HG03025 (cell line): ENCODE results near the gene PDK2.

Experiments
- ATAC-seq: cut with Tn5 transposase; IDR thresholded peaks from one replicate; pipeline ENCODE4 v1.9.1; 2021; ENCODE audit warnings: mild to moderate bottlenecking, moderate library complexity; ENCODE audit not compliant: unreplicated experiment, low FRiP score

The PDK2 gene

GRCh38 chr17:50113624-50114320 is 18.6 kb downstream of the PDK2 start:
- ATAC-seq = no peak

DNA sequence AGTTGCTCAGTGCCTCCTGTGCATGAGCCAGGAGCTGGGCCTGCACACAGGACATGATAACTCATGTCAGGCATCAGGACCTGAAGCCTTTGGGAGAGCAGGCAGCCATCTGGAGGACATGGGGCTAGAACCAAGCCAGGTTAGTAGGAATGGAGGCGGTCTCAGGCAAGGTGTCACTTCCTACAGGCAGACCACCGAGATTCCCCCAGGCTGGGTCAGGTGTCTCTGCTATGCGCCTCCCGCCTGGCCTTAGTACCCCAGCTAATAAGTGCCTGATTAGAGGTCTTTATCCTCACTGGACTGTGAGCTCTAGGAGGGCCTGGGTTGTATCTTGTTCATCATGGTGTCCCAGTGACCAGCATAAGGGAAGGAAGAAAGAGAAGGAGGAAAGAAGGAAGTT is 19.2 kb downstream of the PDK2 start:
- no peak for ATAC-seq

DNA sequence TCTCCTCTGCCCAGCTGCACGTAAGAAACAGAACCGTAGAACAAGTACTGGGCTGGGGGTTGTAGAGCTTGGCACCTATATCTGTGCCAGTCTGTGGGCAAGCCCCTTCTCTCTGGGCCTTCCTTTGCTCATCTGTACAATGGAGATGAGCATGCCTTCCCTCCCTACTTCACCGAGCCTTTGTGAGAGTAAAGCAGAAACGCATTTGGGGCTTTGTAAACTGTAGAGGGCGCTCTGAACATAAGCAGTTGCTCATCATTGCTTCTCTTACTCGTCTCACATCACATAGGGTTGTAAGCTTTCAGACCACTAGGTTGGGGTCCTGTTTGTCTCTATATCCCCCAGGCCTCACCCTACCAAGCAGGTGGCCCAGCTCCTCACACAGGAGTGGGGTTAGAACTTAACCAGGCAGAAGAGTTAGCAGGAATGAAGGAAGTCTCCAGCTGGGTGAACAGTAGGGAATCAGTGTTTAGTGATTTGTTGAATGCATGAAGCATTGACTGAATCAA is 19.8 kb downstream of the PDK2 start:
- no peak for ATAC-seq

- no peak for ATAC-seq
These were observed 20.6 kb downstream of the PDK2 start for GRCh38 chr17:50115756-50116155.

- ATAC-seq = no peak
These were observed 22.3 kb downstream of the PDK2 start for GRCh38 chr17:50117202-50118051.

DNA sequence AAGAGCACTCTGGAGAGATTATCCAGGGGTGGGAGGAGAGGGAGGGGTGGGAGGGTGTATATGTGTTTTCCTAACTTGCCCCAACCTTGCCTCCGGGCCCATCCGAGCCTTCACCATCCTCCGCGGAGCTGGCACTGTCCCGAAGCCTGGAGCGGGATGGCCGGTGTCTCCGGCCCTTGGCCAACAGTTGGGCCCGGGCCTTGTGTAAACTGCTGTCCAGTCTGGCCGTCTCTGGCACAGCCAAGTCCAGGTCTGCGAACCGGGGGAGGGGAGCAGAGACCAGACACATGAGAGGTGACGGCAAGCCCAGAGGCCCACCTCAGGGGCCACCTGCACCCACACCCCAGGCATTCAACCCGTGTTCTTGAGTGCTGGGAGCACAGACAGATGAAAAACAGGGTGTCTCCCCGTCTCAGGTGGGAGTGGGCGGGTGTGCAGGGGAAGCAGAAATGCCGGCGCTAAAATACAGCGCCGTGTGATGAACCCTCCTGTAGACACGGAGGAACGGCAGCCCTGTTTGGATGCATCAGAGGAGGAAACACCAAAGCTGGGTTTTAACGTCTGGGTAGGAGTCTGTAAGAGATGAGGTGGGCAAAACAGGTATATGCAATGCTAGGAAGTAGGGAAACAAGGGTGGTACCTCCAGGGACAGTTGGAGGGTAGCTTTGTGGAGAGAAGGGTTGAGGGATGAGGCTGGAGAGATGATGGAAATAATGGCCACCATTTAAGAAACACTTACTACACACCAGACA is 23.1 kb downstream of the PDK2 start:
- ATAC-seq = no peak

GRCh38 chr17:50118828-50119218 is 23.7 kb downstream of the PDK2 start:
- no peak for ATAC-seq

DNA sequence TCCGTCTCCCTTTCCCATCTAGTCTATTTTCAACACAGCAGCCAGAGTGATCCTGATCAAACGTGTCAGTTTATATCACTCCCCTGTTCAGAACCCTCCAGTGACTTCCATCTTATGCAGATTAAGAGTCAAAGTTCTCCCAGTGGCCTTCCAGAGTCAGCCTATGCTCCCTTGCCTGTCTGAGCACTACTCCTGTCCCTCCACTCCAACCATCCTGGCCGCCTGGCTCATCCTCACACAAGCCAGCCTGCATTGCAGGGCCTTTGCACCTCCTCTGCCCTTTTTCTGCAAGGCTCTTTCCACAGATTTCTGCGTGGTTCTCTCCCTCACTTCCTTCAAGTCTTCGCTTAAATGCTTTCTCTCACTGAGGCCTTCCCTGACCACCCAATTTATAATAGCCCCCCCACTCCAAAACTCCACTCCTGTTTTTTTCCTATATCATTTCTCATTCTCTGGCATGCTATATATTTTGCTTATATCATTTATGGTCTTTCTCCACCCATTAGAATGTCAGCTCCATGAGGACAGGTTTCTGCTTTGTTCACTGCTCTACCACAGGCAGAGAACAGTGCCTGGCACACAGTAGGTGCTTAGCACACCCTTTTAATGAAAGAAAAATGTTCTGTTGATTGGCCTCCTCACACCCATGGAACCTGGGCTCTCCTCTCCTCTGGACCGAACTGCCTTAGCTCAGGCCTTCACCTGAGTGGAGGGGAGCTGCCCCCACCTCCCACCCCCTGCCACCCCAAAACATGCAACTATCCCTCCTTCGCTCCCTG is 25.5 kb downstream of the PDK2 start:
- ATAC-seq = no peak

- no peak for ATAC-seq
These were observed 27.8 kb downstream of the PDK2 start for GRCh38 chr17:50122945-50123344.

GRCh38 chr17:50123649-50124349 is 28.6 kb downstream of the PDK2 start:
- ATAC-seq = no peak

DNA sequence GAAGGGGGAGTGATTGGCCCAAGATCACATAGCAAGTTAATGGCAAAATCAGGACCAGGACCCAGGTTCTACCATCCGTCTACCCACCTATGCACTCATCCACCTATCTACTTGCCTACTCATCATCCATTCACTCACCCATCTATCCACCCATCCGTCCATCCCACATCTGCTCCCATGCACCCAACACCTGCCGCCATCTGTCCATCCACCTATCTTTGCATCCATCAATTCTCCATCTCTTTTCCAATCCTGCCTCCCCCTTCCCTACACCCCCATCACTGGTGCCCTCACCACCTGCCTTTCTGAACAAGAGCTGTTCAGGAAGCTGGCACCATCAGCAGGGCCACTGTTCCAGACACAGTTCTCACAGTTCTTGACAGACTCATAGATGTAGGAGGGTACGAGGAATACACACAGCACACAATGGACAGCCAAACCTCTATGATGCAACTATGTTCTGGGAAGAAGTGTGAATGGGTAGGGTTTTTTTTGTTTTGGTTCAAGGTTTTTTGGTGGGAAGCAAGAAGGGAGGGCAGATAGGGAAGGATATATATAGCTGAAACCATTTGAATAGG is 30.4 kb downstream of the PDK2 start:
- ATAC-seq = no peak

- no peak for ATAC-seq
These were observed 32.7 kb downstream of the PDK2 start for GRCh38 chr17:50127697-50128361.

DNA sequence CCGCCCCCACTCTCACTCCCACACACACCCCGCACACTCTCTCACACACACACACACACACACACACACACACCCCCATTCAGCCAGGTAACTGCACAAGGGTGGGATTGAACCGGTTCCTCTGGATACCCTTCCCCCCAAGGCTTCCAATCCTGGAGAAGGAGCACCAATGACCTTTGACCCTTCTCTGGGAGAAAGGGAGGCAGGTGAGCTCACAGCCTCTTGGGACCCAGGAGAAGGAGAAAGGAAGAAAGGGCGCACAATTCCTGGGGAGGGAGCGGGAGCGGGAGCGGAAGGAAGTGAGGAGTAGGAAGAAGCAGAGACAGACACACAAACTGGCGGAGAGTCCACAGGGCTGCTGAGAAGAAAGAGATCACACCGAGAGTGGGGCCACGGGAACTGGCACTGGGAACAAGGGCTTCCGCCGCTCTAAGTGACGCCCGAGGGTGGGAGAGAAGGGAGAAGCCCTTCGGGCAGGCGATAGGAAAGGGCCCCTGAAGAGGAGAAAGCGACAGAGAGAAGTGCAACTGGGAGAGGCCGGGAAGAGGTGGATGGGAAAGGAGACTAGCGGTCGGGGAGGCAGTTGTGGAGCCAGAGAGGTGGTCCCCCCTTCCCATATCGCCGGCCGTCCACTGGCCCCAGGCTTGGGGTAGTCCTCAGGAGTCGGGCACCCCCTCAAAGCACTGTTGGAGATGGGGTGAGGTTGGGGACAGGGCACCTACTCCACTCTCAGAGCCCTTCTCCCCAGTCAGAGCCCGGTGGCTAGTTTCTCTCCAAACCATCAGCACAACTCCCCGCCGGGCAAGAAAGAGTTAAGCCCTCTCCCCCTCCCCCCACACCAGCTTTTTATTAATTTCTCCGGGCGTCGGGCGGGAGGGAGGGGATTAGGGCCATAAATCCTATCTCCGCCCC is 33.5 kb downstream of the PDK2 start:
- no peak for ATAC-seq

GRCh38 chr17:50129353-50129727 is 34.2 kb downstream of the PDK2 start:
- no peak for ATAC-seq

DNA sequence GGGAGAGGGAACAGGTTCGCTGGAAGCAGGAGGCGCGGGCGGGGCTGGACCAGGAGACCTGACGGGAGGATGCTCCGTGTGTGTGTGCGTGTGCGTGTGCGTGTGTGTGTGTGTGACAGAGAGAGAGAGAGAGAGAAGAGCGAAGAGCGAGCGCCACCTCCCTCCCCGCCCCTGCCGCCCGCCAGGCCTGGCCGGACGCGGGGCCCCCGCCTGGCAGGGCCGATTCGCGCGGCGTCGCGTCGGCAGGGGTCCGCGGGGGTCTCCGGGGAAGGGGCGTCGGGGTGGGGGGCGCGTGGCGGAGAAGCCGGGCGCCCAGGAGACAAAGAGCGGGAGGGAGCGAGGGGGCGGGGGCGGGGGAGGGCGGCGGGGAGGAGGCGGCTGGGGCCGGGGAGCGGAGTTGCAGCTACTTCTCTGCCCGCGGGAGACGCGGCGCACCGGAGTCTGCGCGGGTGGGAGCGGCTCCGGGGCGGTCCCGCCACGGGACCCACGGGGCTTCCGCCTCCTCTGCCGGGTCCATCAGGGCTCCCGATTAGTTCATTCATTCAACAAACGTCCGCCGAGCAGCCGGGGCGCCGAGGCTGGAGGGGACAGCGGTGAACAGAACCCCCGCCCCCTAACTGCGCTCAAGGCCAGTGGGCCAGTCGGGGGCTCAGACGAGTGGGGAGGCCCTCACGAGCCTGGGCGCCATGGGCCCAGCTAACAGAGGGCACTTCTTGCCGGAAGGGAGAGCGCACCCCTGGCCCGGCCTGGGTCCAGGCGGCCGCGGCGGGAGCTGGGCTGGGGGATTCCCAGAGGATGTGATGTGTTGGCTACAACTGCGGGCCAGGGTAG is 34.8 kb downstream of the PDK2 start, which contains the start of gene SAMD14:
Gene SAMD14 (minus strand): TSS at position 433 of the 831 bp plus-strand sequence. CDS start 5,201 bp downstream, outside the sequence.
- no peak for ATAC-seq

- ATAC-seq = no peak
These were observed 35.6 kb downstream of the PDK2 start for GRCh38 chr17:50130559-50131305.
